Femur (tissue), 1 donor: Measurements from ENCODE around the gene PTPN14.
"Not testable (repeated sequence)": the region's sequence is repeated elsewhere in the genome, so short reads cannot be mapped to it uniquely, and the experiment has no call there.

ENCODE experiments used
- DNase-seq: peaks from one replicate; pipeline ENCODE4 v3.0.0-alpha.2; 2017

Gene PTPN14

DNA sequence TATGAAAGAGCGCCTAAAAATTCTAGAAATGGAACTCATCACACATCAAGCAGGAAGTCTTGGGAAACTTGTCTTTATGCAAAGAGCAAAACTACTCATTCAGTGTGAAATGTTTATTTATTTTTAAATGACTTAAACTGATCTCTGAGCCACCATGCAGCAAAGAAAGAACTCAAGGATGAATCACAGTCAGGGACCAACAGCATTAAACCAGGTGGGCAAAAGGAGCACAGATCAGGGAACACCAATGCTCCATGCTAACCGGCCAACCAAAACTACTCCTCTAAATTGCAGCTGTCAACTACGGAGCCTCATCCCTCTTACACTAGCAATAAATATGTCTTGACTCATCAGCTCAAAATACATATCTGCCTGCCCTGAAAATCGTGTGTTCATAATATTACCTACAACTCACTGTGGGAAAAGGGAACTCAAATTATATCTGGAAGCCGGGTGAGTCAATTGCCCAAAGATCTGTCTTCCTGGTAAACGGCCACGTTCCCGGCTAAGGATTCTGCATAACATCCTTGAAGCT, 129.2 kb downstream of the PTPN14 start:
- DNase-seq: no peak

DNA sequence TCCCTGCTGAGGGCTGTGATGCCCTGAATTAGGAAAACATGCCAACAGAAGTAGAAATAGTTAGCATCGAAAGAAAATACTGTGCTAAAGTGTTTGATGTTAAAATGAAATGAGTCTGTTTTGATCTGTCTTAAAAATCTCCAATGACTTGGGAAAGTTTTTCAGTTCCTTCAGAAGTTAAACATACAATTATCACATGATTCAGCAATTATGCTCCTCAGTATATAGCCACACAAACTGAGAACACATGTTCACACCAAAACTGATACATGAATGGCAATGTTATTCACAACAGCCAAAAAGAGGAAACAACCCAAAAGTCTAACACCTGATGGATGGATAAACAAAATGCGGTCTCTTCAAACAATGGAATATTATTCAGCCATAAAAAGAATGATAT, 130.6 kb downstream of the PTPN14 start:
- DNase-seq: no peak

DNA sequence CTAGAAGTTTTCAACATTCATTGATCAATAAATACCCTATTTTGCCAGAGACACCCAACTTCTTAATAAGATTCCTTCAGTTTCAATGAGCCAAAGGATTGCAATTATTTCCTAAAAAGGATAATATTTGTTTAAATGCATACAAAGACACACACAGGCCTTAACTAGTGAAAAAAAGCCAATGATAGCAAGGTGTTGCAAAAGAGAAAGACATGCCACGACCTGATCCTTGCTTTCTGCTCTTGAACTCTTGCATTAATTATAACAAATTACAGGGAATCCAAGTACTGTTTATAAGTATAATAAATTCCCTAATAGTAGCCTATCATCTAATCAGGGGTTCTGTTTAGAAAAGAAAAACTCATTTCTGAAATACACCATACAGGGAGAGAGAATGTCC, 131.1 kb downstream of the PTPN14 start:
- DNase-seq: no peak

DNA sequence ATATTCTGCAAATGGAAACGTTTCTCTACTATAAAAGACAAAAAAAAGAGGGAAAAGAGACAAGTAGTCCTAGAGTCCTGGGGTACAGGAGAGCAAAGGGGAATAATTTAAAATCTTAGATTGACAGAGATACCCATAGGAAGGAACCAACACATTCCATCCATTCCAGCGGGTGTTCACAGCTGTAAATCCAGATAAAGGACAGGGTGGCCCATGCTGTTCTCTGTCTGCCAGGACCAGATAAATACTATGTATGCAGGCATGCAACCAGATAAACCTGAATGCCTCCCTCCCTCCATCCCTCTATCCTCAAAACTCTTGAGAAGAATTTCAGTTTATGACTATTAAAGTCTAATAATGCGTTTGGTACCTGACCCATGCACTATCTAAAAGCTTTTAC, 131.8 kb downstream of the PTPN14 start:
- DNase-seq: no peak

DNA sequence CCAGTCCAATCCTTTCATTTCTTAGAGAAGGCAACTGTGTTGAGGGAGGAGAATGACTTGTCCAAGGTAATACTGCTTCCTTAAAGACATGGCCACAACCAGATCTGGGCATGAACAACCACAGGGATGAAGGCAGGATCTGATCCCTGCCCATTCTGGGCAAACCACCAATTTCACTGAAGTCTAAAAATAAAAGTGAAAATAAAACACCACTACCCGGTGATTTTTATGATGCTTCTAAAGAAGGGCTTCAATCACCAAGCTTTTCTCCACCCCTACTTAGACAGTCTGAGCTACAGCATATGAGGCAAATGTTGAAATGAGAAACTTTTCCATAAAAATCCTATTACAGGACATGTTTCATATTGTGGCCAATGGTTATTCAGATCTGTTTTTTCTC, 133.0 kb downstream of the PTPN14 start:
- DNase-seq: no peak

DNA sequence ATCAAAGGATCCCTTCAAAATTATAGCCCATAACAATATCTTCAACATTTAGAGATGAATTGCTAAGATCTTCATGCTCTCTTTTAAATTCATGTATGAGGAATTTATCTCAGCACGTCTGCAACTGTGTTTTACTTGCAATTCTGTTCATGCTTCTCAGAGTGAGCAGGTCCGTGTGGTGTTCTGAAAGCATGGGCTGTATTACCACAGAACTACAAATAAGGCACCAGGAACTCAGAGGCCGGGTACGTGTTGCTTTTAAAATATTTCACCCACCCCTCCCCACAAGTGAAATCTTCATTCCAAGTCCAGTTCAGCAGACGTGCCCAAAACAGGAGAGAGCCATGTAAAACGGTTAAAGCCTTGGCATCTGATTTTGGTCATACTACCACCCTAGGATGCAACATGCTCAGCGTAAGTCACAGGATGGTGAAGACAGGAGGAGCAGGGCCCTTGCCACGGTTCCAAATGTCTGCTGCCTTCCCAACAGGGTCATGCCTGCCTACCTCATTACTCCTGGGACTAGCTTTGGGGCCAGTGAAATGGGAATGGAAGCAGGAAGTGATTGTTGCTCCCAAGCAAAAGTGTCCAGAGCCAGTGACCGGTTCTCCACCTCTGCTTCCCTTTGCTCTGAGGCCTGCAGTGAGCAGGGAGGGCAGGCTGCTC, 133.7 kb downstream of the PTPN14 start:
- DNase-seq: no peak

DNA sequence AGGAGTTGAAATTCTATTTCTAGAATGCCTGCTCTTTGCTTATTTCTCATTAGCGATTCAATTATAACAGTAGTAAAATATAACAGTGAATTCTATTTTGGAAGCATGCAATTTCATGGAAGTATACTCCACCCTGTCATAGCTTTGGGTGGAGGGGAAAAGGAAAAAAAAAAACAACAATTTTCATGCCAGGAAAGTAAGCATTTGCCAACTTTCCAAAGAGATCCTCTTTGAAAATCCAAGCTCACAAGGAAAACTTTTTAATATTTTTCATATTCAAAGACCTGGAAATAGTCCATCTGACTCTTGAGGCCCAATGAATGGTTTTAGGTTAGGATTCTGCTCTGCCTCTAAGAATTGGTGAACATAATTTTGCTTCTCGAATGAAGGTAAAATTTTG, 134.5 kb downstream of the PTPN14 start:
- DNase-seq: no peak

DNA sequence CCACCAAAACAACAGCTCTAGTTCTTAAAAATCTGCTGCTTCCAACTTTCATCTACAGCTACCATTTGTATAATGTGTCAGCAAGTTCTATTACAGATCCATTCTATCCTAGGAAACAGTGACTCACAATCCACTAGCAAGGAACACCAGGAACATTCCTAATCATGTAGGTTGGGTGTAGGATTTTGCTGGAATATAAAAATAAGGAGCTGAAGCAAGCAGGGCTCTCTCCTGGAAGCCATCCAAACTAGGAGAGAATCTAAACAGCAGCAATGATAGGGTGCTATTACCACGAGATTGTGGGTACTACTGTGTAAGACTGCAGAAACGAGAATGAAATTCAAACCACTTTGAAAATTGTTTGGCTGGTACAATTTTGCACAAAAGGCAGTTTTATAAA, 135.0 kb downstream of the PTPN14 start:
- DNase-seq: no peak

DNA sequence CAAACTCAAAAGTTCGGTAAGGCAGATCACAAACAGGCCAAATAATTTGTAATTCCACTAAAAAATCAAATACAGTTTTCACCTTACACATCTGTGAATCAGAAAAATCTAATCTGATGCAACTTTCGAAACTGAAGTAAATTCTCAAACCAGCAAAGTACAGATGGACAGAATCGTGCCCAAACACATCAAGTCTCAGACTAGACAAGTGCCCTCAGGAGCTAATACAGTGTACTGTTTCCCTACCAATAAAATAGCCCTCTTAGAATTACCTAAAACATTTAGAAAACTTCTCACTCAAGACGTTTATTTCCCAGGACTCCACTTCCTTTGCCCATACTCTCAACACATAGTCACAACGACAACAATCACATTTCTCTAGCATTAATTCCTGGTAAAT, 136.3 kb downstream of the PTPN14 start:
- DNase-seq: no peak

DNA sequence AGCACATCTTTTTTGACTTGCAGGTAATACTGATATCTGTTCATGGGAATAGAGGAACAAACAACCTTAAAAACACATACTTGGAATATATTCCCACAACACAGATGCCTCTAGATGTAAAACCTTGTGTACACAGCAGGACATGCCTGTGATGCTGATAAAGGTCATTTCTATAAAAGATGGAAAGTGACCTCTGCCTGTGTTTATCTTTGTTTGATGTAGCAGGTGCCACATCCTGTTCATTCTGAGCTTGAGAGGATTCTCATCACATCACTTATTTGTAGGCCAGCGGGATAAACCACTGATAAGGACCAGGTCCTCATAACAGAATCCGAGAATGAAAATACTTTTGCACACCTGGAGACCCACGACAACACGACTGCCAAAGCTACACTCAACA, 136.7 kb downstream of the PTPN14 start:
- no peak for DNase-seq

DNA sequence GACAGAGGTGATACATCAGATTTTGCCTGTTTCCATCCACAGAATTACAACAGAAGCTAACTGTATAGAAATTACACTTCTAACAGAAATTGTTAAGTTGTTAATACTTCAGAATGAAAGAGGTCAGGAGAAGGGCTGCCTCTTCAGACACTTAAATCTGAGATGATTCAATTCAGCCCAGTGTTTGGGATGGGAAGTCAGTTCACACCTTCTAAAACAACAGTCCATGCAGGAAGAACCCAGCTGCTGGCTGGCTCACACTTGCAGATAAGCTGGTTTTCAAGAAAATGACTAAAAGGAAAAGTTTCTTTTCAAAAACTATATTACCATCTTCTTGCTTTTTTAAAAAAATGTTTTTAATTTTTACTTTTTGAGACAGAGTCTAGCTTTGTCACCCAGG, 138.1 kb downstream of the PTPN14 start:
- DNase-seq: no peak

DNA sequence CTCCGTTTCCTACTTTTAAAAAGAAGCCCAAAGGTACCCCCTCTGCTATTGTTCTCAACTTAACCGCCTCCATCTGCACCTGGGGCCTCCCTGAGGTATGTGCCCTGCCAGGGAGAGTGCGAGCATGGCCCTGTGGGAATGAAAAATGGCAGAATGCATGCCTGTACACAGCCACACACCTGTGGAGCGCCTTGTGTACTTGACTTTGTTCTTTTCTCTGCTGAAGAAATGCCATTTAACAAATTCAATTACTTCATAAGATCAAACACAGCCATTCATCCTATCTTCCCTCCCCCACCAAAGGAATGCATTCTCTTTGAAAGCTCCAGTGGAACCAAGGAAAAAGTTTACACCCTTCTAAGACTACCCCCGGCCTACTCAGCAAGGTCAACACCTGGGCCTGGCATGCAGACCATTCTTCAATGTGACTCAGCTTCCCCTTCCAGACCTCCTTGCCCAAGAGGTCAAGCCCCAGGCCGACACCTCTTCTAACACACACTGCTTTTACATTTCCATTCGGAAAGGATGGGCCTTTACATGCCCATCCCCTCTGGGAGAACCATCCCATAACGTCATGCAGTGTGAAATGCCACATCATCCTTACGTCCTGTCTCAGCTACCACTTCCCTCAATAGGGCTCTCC, 146.7 kb downstream of the PTPN14 start:
- DNase-seq: no peak

DNA sequence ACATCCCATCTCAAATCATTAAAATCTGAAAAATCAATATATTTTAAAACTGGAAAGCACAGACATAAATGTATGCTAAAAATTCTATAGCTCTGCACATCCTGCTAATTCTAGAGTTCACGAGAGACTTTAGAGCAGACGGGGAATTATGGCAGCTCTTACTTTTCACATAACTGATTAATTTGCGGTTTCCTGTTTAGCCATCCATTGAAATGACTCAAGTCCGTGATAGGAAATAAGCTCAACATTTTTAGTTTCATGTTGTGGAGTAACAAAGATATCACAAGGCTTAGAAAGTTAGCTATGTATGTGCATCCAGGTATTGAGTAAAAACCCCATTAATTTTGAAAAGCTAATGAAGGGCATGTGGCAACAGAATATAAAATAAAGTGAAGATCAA, 147.2 kb downstream of the PTPN14 start:
- no peak for DNase-seq

DNA sequence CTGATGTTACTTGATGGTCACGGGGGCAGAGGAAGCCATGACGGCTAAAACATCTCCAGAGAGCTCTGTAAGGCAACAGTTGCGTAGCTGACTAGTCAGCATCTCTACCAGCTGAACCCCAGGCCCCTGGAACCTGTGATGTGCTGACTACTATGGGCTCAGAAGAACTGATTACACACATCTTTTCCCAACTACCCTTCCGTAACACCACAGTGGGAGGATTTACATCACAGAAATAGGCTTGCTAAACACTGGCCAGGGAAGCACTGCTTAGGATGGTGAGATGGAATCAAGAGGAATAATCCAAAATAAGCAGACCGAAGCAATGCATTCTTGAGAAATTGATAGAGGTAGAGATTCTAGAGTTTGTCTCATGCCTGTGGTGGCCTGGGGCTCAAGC, 148.0 kb downstream of the PTPN14 start:
- DNase-seq: no peak

DNA sequence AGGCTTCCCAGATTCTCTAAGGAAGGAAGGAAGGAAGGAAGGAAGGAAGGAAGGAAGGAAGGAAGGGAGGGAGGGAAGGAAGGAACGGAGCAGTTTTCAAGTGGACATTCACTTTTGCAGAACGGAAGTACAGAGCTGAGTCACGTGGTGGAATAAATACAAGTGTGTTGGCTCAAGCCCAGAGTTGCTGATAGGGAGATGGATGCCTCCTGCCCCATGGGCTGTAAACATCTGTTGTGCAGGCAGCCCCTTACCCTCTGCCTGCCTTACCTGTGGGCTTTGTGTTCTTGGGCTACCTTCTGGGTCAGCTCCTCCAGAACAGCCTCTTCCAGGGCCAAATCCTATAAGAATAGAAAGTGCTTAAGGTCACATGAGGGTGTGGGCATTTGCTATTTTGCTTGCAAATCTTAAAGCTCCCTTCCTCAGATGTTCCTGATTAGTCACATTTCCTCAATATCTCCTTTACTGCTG, 148.8 kb downstream of the PTPN14 start:
- DNase-seq: no peak

DNA sequence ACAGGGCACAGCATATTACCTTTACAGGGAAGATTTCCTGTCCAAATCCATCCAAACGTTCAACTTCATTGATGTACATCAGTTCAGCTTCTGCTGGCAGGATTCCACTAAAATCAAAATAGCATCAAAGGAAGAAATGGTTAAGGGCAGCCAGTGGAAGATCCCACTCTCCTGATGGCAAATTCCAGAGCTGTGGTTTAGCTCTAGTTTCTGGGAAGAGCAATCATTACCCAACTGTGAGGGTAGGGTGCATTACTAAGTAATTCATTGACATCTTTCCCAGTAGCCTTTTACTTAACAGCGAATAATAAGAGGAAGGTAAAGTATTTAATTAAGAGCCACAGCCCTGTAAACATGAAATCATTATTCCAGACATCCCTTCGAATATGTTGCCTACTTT, 149.7 kb downstream of the PTPN14 start:
- no peak for DNase-seq

DNA sequence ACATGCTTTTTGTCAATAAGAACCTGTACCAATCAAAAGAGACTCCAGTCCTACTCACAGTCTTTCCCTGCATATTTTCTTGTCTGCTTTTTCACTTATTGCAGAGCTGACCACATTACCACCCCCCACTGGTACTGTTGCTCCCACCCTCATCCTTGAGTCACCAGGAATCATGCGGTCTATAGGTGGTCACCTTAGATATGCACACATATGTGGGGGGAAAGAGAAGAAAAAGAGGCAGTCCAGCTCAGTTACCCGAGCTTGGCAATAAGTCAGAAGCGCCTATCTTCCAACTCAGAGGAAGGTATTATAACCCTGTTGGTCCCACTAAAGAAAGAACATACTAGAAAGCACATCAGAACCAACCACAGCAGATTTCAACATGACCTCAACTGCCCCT, 151.3 kb downstream of the PTPN14 start:
- no peak for DNase-seq

DNA sequence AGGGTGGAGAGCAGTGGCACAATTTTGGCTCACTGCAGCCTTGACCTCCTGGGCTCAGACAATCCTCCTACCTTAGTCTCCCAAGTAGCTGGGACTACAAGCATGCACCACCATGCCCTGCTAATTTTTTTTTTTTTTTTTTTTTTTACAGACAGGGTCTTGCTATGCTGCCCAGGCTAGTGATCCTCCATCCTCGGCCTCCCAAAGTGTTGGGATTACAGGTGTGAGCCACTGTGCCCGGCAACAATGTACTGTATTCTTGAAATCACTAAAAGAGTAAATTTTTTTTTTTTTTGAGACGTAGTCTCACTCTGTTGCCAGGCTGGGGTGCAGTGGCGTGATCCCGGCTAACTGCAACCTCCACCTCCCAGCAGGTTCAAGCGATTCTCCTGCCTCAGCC, 152.9 kb downstream of the PTPN14 start:
- no peak for DNase-seq

DNA sequence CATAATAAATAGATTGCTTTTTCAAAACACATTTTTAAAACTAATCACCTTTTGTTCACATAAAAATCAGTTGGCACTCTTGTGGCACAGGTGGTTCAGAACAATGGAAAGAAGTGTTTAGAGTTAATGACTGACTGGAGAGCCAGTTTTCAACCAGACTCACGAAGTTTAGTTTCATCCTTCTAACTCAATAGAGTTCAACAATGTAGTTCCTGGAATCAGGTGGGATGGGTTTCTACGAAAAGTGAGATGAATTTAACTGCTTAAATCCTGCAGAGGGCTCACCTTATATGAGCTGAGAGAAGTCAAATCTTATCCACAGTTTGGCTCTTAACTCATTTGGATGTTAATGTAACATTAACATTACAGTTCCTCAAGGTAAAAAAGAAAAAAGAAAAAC, 153.9 kb downstream of the PTPN14 start:
- no peak for DNase-seq

DNA sequence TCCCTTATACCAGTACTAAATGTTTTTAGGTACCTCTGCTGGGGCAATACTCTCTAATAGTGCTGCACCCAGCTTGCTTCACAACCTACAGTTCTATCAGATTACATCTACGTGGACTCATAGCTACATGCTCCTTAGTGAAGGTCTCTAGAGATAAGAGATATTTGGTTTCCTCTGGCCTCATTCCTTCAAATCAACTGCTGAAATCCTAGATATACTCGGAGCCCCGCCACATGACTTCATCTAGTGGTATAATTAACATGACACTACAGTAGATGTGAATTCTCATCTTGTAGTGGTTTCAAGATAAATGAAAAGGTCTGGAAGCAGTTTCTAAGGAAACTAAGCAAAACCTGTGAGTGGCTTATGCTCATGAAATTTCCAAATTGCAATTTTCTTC, 155.1 kb downstream of the PTPN14 start:
- no peak for DNase-seq

DNA sequence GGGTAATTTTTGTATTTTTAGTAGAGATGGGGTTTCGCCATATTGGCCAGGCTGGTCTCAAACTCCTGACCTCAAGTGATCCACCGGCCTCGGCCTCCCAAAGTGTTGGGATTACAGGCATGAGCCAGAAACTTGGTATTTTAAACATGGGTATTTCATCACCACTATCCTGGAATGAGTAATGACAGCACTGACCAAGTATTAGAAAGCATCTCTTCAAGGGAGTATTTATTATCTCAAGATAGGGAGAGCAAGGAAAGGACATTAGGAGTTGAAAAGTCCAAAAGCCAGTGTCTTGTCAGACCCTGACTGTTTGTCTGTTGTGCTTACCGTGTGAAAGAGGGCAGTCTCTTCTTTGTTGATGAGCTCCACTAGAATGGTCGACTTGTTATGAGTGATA, 156.8 kb downstream of the PTPN14 start:
- DNase-seq: not testable (repeated sequence)

DNA sequence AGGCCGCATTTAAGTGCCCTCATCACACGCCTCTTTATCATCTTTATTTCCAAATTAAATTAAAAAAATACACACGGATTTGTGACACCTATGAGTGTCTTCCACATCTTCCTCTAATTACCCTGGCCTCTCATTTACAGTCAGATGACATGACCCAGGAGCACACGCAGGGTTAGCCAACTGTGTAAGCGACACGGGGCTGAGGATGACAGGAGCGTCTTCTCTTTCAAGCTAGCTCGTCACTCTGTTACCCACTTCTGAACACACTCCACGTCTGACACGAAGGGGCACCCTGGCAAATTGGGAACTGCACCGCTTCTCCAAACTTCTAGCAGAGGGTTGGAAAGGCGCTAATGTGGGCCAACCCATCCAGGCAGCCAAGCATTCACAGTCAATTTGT, 158.3 kb downstream of the PTPN14 start:
- no peak for DNase-seq

DNA sequence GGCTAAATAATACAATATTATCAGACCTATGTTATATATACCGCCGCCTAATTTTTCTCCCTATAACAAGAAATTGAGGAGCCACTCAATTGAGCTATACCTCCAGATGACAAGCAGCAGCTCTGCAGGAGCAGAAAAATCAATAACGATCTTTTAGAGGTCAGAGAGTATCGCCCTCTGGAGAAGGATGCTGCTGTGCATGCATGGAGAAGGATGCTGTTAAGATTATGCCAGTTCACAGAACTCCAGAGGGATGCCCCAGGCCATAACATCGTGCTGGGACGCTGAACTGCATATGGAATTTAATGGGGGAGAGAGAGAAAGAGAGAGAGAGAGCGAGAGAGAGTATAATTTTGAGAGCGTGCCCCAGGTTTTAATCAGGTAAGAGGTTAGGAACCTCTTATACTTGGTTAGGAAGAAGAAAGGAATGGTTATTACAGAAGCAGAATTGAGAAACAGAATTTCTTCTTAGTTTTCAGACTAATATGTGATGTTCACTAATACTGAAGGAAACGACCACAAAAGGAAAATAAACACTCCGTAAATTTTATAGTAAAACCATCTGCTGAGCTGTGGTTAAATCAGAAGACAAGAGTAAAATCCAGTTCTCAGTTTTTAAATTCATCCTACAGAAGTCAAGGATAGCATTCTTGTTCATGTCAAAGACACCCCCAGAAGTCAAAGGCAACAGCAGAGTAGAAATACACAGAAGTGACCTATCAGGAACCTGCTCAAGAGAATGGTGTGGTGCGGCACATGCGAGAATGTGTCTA, 159.3 kb downstream of the PTPN14 start:
- DNase-seq: no peak

DNA sequence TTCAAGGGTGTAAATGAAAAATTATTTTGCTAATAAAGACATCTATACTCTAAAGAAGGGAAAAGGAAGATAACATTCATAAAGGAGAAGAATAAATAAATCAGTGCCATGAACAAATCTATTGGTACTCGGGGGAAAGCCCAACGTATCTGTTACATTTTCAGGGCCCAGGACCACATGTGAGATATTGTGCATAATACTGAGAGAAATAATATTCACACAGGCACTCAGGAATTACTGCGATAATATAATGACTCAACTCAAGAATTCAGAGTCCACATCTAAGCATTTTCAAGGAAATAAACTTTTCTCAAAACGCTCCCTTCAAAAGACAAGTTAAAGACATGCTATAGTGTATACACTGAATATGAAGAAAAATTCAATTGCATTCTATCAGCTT, 161.7 kb downstream of the PTPN14 start:
- no peak for DNase-seq
